Stimulated activated CD8-positive, alpha-beta memory T cell treated with anti-CD3 and anti-CD28 coated beads, Interleukin-15, amount 100 ng/mL, for 24 hours (primary cell): Measurements from ENCODE around the gene NDUFA3.
A peak's percentile ranks its signal among the peaks of the same experiment; 100 is the strongest.
"Not testable (repeated sequence)": the region's sequence is repeated elsewhere in the genome, so short reads cannot be mapped to it uniquely, and the experiment has no call there.

ENCODE experiments used
- DNase-seq: peaks from one replicate; pipeline ENCODE4 v3.0.0-alpha.2; 2020; ENCODE audit warnings: low read depth

Gene NDUFA3

GRCh38 chr19:54102421-54103169, at the start of gene NDUFA3:
TSS of gene NDUFA3 (plus strand) at chr19:54102855. CDS start at chr19:54102879, 24 bp downstream.
- DNase-seq = peak; percentile 96

- DNase-seq = no peak
Measured at GRCh38 chr19:54062643-54063042, 40.0 kb upstream of the NDUFA3 start.

DNA sequence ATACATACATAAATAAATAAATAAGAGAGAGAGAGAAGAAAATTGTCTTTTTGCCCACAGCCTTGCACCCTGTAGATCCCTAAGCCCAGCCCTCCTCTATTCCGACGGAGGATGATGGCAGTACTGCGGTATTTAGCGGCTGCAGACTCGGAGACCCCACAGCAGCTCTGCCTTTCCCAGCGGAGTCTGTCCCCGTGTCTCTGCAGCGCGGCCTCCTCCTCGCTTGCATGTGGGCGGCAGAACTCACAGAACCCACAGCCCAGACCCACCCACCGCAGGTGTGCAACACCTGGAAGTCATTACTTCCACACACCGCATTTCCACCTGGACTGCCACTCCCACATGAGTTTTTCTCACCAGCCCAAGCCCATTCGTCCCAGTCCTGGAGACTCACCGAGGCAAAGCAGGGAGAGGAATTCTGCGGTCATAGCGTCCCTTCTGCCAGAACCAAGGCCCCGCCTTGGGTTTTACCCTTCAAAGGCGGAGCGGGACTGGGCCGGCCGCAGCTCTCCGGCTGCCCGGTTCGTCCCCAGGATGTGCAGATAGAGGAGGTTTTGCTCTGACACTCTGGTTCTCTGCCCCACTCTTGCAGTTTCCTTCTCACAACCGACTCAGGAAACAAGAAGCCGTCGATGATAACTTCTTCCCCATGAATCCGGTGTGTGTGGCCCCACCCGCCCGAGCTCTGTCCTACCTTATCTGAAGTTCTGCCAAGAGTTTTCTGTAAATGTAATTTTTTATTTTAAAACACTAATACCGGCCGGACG, 39.1 kb upstream of the NDUFA3 start, which contains the start of gene VSTM1:
VSTM1 (minus strand) TSS at position 548 of the 767 bp plus-strand sequence; CDS start at position 428, 120 bp downstream.
- DNase-seq = no peak

GRCh38 chr19:54069470-54069869, 33.2 kb upstream of the NDUFA3 start:
- no peak for DNase-seq

DNA sequence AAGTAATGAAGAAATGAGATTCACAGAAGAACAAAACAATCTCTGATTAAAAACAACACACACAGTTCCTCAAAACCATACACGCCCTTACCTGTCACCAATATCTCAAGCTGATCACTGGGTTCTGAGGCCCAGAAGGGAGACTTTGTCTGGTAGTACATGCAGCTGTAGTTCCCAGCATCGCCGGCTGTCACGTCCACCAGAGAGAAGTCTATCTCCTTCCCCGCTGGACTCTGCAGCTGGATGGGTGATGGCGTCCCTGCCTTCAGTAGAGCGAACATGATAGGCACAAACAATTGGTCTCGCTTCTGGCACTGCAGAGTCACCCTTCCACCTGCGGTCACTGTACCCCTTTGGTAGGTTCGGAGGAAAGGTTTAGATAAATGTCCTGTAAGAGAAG, 28.8 kb upstream of the NDUFA3 start:
- DNase-seq = no peak

GRCh38 chr19:54074851-54075250, 27.8 kb upstream of the NDUFA3 start:
- DNase-seq = no peak

DNA sequence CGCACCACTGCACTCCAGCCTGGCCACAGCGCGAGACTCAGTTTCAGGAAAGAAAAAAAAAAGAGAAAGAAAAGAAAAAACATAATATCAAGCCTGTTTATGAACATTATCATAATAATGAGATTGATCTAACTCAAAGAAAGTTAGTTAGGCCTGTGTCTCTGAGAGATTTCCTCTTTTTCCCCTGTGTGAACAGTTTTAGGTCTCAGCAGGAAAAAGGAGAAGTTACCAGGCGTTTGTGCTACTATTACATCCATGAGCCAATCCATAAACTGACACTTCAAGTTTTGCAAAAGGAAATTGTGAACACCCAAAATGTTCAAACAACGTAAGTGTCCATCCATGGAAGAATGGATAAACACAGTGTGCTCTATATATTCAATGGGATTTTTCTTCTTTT, 25.3 kb upstream of the NDUFA3 start:
- DNase-seq = no peak

GRCh38 chr19:54081032-54081431, 21.6 kb upstream of the NDUFA3 start, which contains the start of gene TARM1:
TSS of gene TARM1 (minus strand) at chr19:54081365. CDS start at chr19:54081340, 25 bp downstream.
- no peak for DNase-seq

DNA sequence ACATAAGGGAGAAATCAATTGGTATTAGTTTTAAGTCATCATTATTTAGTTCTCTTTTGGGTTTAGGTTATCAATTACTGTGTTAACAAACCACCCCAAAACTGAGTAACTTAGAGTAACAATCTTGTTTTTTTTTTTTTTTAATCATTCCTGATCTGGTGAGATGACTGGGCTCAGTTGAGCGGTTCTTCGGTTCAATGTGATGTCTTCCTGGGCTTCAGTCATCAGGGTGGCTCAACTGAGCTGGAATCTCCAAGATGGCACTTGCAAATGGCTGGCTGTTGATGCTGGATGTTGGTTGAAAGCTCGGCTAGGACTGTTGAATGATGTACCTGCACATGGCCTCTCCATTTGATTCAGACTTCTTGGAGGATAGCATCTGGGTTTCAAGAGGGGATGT, 18.2 kb upstream of the NDUFA3 start:
- DNase-seq = no peak

DNA sequence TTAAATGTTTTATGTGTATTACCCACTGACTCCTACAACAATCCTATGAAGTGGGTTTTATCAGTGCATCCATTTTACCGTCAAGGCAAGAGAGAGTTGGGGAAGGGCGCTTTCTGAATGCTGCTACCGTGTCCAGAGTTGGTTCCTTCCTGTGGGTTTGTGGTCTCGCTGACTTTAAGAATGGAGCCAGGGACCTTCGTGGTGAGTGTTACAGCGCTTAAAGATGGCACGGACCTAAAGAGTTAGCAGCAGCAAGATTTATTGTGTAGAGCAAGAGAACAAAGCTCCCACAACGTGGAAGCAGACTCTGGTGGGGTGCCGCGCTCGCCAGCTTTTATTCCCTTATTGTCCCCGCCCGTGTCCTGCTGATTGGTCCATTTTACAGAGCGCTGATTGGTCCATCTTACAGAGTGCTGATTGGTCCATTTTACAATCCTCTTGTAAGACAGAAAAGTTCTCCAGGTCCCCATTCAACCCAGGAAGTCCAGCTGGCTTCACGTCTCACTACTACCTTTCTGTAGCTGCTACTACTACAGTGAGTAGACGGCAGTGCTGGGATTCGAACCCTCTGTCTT, 8.1 kb upstream of the NDUFA3 start:
- DNase-seq = no peak

DNA sequence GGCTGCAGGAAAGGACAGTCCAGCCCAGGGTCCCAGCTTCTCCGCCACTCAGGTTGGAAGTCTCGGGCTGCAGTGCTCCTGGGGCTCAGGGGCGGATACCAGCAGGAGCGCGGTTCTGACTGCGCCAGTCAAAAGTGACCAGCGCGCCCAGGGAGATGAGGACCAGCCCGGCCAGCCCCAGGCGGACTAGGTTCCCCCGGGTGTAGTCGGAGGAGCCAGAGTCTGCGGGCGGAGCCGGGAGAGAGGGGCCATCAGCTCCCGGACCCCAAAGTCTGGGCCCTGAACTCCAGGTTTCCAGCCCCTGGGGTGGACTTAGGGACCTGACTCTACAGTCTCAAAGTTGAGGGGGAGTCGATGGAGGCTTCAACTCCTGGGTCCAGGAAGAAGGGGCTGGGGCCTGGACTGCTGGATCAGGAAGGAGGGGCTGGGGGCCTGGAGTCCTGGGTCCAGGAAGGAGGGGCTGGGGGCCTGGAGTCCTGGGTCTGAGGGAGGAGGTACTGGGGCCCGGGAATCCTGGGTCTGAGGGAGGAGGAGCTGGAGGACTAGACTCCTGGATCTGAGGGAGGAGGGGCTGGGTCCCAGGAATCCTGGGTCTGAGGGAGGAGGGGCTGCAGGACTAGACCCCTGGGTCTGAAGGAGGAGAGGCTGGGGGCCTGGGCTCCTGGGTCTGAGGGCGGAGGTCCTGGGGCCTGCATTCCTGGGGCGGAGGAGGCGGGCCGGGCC, 7.4 kb upstream of the NDUFA3 start:
- DNase-seq = no peak

GRCh38 chr19:54095859-54096616, 6.6 kb upstream of the NDUFA3 start:
- DNase-seq = not testable (repeated sequence)

GRCh38 chr19:54096617-54097106, 6.0 kb upstream of the NDUFA3 start:
- no peak for DNase-seq

GRCh38 chr19:54099190-54099902, 3.3 kb upstream of the NDUFA3 start:
- no peak for DNase-seq

GRCh38 chr19:54099903-54100255, 2.8 kb upstream of the NDUFA3 start:
- DNase-seq = not testable (repeated sequence)

- no peak for DNase-seq
Measured at GRCh38 chr19:54100561-54100960, 2.1 kb upstream of the NDUFA3 start, which contains the start of gene OSCAR. TSS of gene OSCAR (minus strand) at chr19:54100803. CDS start at chr19:54100792, 11 bp downstream.

DNA sequence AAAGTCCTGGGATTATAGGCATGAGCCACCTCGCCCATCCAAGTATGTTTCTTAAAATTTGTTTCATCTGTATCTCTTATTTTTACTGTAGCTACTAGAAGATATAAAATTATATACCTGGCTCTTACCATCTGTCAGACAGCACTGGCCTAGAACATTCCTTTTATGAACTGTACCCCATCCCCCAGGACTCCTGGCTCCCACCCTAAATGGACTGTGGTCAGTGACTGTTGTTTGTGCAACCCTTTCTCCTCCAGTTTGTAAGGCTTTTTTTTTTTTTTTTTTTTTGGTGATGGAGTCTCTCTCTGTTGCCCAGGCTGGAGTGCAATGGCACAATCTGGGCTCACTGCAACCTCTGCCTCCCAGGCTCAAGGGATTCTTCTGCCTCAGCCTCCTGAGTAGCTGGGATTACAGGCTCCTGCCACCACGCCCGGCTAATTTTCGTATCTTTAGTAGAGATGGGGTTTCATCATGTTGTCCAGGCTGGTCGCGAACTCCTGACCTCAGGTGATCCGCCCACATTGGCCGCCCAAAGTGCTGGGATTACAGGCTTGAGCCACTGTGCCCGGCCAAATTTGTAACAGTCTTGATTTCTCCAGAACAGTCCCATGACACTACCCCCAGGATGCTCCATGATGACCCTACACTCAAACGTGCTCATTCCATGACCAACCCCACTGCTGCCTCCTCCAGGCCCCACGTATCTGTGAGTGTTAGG, 2.5 kb downstream of the NDUFA3 start:
- no peak for DNase-seq

DNA sequence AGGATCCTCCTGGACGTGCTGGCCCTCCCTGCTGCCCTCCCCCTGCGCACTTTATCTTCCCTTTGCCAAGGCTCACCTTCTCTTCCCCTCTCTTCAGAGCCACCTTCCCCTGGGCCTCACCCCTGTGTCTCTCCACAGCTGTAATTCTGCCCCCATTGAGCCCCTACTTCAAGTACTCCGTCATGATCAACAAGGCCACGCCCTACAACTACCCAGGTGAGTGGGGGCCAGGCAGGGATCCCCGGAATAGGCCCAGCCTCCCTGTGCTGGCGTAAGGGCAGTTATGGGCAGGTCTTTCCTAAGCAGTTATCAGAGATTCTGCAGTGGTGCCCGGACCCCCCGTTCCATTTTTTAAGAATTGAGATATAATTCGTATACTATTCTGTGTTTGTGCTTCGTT, 3.1 kb downstream of the NDUFA3 start:
- no peak for DNase-seq

DNA sequence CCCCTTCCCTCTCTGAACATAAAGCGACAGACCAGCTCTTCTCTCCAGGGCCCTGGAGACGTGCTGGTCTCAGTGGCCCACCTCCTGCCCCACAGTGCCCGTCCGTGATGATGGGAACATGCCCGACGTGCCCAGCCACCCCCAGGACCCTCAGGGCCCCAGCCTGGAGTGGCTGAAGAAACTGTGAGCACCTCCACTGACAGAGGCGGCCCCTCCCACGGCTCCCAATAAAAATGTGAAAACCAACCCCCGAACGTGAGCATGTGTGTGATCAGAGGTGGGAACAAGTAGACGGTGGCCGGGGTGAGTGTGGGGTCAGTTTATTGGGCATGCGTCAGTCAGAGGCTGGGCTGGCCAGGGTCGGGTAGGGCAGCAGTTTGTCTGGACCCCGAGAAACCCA, 4.1 kb downstream of the NDUFA3 start:
- no peak for DNase-seq
